ENCODE data around the gene DNAJC7. TPM values are rescaled to one million over a fixed set of nuclear protein-coding genes. Genes with fewer than 3 reads are reported as not detected.
"Not testable (repeated sequence)": the region's sequence is repeated elsewhere in the genome, so short reads cannot be mapped to it uniquely, and the experiment has no call there.

Gene DNAJC7
- total RNA-seq, 1 donor = 75.3 TPM

GRCh38 chr17:42018339-42018738 lies 1.1 kb upstream of the DNAJC7 start:
- DNase-seq (ENCODE audit: insufficient read length, low spot score, missing footprints) = no peak
- Histone ChIP-seq H3K79me2 (ENCODE audit: insufficient read depth, low read length) (peaks cover 66% of the 10 kb centered on the region), H3K4me2 (ENCODE audit: insufficient read depth, low read length) (peak overlapping the region; percentile 97), H4K20me1 (ENCODE audit: insufficient read depth, low read length) (peaks cover 4% of the 10 kb centered on the region), H2AFZ (ENCODE audit: low read length) (peak overlapping the region; percentile 97), H3K36me3 (ENCODE audit: insufficient read depth, low read length) (peaks cover 20% of the 10 kb centered on the region), H3K27me3 (ENCODE audit: insufficient read depth, low read length) (no peaks in the 10 kb centered on the region), H3K27ac (ENCODE audit: low read depth, low read length) (peak overlapping the region; percentile 94), H3K4me1 (ENCODE audit: insufficient read depth, low read length) (peaks cover 22% of the 10 kb centered on the region), H3K9me3 (ENCODE audit: low read depth, low read length) (no peaks in the 10 kb centered on the region), H3K4me3 (ENCODE audit: insufficient read depth, low read length) (peak overlapping the region; percentile 99)
- TF ChIP-seq CTCF (IDR thresholded peaks at IDR 0.05; ENCODE audit: extremely low read depth, low read depth, low read length) = no peak

GRCh38 chr17:42017866-42018200 lies 594 bp upstream of the DNAJC7 start:
- DNase-seq (ENCODE audit: insufficient read length, low spot score, missing footprints) = peak; percentile 89
- Histone ChIP-seq H3K4me1 (ENCODE audit: insufficient read depth, low read length) (peaks cover 26% of the 10 kb centered on the region), H3K9me3 (ENCODE audit: low read depth, low read length) (no peaks in the 10 kb centered on the region), H3K79me2 (ENCODE audit: insufficient read depth, low read length) (peaks cover 71% of the 10 kb centered on the region), H3K27me3 (ENCODE audit: insufficient read depth, low read length) (no peaks in the 10 kb centered on the region), H3K4me2 (ENCODE audit: insufficient read depth, low read length) (peak overlapping the region; percentile 97), H3K27ac (ENCODE audit: low read depth, low read length) (peak overlapping the region; percentile 94), H3K4me3 (ENCODE audit: insufficient read depth, low read length) (peak overlapping the region; percentile 99), H4K20me1 (ENCODE audit: insufficient read depth, low read length) (peaks cover 9% of the 10 kb centered on the region), H2AFZ (ENCODE audit: low read length) (peak overlapping the region; percentile 97), H3K36me3 (ENCODE audit: insufficient read depth, low read length) (peaks cover 14% of the 10 kb centered on the region)
- TF ChIP-seq CTCF (IDR thresholded peaks at IDR 0.05; ENCODE audit: extremely low read depth, low read depth, low read length) = no peak

- peak overlapping the region; percentile 99 for H3K4me3 ChIP-seq (ENCODE audit: insufficient read depth, low read length)
- H3K27me3 ChIP-seq (ENCODE audit: insufficient read depth, low read length) = no peaks in the 10 kb centered on the region
- no peaks in the 10 kb centered on the region for H3K9me3 ChIP-seq (ENCODE audit: low read depth, low read length)
- H3K4me1 ChIP-seq (ENCODE audit: insufficient read depth, low read length) = peaks cover 37% of the 10 kb centered on the region
- peak; percentile 82 for DNase-seq (ENCODE audit: insufficient read length, low spot score, missing footprints)
- H3K4me2 ChIP-seq (ENCODE audit: insufficient read depth, low read length) = peak overlapping the region; percentile 97
- TF ChIP-seq CTCF (IDR thresholded peaks at IDR 0.05; ENCODE audit: extremely low read depth, low read depth, low read length) = no peak
- peaks cover 2% of the 10 kb centered on the region for H3K36me3 ChIP-seq (ENCODE audit: insufficient read depth, low read length)
- peaks cover 10% of the 10 kb centered on the region for H4K20me1 ChIP-seq (ENCODE audit: insufficient read depth, low read length)
- peak overlapping the region; percentile 94 for H3K27ac ChIP-seq (ENCODE audit: low read depth, low read length)
- peaks cover 79% of the 10 kb centered on the region for H3K79me2 ChIP-seq (ENCODE audit: insufficient read depth, low read length)
- H2AFZ ChIP-seq (ENCODE audit: low read length) = peak overlapping the region; percentile 97
These were observed 818 bp downstream of the DNAJC7 start for GRCh38 chr17:42016411-42016831.

GRCh38 chr17:42013740-42014139 lies 3.5 kb downstream of the DNAJC7 start:
- H3K4me3 ChIP-seq (ENCODE audit: insufficient read depth, low read length); H3K9me3 ChIP-seq (ENCODE audit: low read depth, low read length); H3K36me3 ChIP-seq (ENCODE audit: insufficient read depth, low read length); DNase-seq (ENCODE audit: insufficient read length, low spot score, missing footprints); H3K27ac ChIP-seq (ENCODE audit: low read depth, low read length); H2AFZ ChIP-seq (ENCODE audit: low read length); H3K27me3 ChIP-seq (ENCODE audit: insufficient read depth, low read length); H3K4me2 ChIP-seq (ENCODE audit: insufficient read depth, low read length): not testable (repeated sequence)
- H4K20me1 ChIP-seq (ENCODE audit: insufficient read depth, low read length) = peaks cover 15% of the 10 kb centered on the region
- H3K4me1 ChIP-seq (ENCODE audit: insufficient read depth, low read length) = peaks cover 55% of the 10 kb centered on the region
- peaks cover 85% of the 10 kb centered on the region for H3K79me2 ChIP-seq (ENCODE audit: insufficient read depth, low read length)

GRCh38 chr17:42012363-42012762 lies 4.9 kb downstream of the DNAJC7 start:
- DNase-seq (ENCODE audit: insufficient read length, low spot score, missing footprints); H3K27me3 ChIP-seq (ENCODE audit: insufficient read depth, low read length): not testable (repeated sequence)
- peaks cover 16% of the 10 kb centered on the region for H4K20me1 ChIP-seq (ENCODE audit: insufficient read depth, low read length)

More at GRCh38 chr17:42012363-42012762, 4.9 kb downstream of the DNAJC7 start:
- H3K4me1 ChIP-seq (ENCODE audit: insufficient read depth, low read length) = peaks cover 49% of the 10 kb centered on the region
- not testable (repeated sequence) for H2AFZ ChIP-seq (ENCODE audit: low read length); H3K9me3 ChIP-seq (ENCODE audit: low read depth, low read length); H3K4me2 ChIP-seq (ENCODE audit: insufficient read depth, low read length); H3K4me3 ChIP-seq (ENCODE audit: insufficient read depth, low read length); H3K36me3 ChIP-seq (ENCODE audit: insufficient read depth, low read length); H3K27ac ChIP-seq (ENCODE audit: low read depth, low read length)
- H3K79me2 ChIP-seq (ENCODE audit: insufficient read depth, low read length) = peaks cover 94% of the 10 kb centered on the region

Measured in osteoblast (primary cell).